HL-60/S4 treated with retinoic acid at 250 ng/mL for 4 days and 3 days (cell line): ENCODE measurements around the gene RHBDF1.

Experiments
- in situ Hi-C: fragments of 300-500 bp; cut with MboI; formaldehyde crosslinking; loops from 2 replicates; pipeline ENCODE4 v1.7.0; 2022; ENCODE audit warnings: low sequenced_read_pairs

The RHBDF1 gene

DNA sequence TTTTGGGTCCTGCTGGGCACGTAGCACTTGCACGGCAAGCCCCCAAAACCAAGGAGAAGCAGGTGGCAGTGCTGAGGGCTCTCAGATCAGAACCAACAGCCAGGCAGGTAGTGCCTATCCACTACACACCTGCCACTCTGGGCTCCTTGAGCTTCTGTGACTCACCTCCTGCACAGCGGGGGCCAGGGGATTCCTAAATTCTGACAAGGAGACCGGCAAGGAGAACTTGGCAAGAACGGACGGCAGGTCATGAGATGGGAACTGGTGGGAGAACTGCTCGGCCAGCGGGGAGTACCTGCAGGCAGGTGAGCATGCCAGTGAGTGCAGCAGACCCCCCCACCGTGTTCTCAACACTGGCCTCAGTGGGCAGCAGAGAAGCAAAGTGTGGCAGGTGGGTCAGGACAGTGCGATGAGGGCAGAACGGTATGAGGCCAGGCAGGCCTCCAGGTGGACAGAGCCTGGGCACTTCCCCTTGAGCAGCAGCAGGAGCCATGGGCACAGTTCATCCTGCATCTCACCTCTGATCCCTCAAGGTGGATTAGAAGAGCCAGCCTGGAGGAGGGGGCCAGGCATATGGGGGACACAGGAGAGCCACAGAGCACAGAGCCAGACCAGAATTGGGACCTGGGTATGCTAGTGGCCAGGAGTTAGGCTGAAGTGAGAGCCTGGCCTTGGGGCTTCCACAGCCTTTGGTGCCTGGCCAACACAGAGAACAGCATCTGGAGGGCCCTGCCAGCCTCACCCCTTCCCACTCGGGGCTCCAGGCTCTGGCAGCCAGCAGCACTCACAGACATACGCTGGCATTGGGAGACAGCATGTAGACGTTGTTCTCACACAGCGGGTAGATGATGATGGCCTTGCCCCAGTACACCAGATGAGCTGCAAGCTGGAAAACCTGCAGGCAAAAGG, 20.3 kb upstream of the RHBDF1 start:
- in situ Hi-C loops, result no loop called here

DNA sequence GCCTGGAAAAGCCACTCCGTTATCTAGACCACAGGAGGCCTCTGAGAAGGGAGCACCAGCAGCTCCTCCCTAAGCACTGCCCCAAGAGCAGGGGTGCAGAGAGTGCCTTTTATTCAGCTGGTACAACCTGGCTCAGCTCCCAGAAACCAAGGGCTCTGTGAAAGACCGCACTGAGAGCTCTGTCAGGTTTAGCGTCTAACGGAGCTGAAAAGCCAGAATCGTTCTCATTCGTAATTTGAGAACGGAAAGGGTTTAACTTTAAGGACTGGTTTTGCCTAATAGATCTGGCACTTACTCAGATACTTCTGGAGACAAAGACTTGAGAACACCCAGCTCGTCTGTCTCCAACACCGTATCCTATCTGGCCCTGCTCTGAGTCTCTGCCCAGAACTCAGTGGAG, 19.1 kb upstream of the RHBDF1 start:
- in situ Hi-C loops, result no loop called here

DNA sequence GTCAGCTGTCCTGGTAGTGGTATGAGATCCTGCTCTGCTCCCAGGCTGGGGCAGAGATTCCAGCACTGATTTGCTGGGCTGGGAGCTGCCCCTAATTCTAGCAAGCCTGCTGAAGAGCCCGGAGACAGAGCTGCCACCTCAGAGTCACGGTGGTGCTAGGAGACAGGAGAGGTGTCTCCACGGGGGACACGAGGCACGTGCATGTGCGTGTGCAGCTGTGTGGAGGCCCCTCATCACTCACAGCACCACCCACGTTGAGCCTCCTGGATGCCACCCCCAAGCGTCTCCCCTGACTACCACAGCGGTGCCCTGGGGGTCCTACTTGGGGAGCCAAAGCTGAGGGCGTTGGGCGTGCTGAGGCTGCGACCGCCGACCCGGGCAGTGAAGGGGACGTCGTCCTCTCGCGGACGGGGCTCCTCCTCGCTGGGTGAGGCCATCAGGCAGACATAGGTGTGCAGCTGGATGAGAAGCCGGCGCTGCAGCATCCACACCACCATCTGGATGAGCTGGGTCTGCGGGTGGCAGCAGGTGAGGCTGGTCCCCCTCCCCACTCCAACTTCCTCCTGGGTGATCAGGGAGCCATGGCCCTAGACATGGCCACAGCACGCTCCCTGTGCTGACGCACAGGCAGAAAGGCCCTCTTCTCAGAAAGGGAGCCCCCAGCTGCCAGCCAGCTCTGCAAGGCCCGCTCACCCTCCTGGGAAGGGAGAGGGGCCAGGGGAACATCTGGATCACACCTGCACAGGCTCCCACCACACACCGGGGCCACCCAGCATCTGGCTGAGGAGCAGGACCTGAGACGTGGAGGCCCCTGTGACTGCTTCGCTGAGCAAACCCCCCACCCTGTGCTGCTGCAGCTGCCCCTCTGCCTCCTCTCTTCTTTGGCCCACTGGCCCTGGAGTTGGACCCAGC, 17.2 kb upstream of the RHBDF1 start:
- in situ Hi-C loops, result no loop called here

DNA sequence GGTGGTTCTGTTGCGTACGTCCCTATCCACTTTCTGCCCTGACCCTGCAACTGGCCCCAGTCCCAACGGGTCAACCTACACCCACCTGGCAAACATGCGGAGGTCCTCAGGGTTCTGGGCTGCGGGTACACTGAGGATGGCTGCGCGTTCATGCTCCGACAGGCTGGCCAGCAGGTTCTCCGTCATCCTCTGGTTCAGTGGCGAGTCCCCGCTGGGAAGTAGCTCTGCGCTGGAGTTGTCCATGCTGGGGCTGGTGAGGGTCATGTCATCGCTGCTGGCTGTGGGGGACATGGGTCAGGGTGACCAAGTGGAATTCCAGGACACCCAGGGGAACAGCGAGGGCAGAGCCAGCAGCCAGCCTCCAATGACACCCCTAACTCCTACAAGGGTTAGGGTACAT, 16.2 kb upstream of the RHBDF1 start:
- in situ Hi-C loops, result no loop called here

DNA sequence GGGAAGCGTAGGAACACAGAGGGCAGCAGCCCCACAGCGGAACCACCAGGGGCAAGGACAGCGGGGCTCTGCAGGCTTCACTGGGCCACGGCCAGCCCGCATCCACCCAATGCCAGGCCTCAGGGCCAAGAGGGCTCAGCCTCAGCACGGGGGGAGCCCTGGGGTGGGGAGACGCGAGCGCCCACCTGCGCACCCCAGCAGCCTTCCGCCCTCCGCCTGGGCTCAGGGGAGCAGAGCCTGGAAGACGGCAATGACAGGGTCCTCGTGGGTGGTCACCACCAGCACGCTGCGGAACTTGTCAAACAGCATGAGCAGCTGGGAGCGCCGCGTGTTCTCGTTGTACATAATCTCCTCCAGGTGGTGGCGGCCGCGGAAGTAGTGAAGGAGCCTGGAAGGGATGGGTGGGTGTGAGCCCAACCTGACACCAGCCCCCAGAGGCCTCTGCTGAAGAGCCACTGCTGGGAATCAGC, 14.1 kb upstream of the RHBDF1 start:
- in situ Hi-C loops, result no loop called here

DNA sequence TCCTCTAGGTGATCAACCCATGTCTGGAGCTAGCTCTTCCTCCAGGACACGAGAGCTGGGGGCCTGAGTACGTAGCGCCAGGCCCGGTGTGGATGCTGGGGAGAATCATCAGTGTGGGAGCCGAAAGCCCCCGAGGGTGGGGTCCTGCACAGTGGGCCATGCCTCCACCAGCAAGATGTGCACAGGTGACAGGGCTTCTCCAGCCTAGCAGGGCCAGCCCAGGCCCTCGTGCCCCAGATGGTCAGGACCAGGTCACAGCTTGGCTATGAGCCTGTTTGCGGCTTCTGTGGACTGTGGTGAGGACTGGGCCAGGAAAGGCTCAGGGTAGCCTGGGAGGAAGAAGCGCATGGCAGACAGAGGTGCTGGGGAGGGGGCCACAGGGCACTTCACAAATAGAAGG, 13.4 kb upstream of the RHBDF1 start:
- in situ Hi-C loops, result no loop called here

DNA sequence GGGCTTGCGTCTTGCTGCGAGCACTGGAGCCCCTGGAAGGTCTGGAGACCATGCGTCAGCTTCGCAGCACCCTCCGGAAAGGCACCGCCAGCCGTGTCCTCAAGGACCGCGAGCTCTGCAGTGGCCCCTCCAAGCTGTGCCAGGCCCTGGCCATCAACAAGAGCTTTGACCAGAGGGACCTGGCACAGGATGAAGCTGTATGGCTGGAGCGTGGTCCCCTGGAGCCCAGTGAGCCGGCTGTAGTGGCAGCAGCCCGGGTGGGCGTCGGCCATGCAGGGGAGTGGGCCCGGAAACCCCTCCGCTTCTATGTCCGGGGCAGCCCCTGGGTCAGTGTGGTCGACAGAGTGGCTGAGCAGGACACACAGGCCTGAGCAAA, 13.0 kb upstream of the RHBDF1 start:
- in situ Hi-C loops, result no loop called here

DNA sequence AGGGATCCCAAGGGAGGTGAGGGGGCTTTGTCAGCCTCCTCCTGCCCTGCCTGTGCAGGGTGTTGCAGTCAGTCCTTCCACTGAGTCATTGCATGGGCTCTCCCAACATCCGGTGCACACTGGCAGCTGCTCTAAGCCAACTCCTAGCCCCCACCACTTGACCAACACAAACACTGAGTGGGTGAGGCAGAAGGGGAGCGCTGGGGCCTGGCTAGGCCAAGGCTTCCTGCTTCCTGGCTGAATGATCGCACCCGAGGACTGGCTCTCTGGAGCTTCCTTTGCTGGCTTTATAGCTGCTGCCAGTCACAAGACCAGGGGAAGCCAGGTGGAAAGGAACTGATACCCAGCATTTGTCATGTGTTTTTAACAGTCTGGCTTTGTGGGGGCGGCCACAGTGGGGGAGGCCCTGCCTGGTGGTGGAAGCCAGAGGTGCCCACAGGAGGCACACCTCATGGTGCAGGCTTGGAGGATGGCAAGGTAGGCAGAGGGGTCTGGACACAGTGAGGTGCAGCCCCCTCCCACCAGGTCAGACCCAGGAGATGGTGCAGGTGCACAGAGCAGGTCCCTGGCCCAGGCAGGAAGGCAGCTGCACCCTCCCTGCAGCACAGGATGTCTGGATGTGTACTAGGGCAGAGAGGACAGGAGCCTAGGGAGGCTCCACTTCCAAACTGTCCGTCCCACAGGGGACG, 12.4 kb upstream of the RHBDF1 start:
- in situ Hi-C loops, result no loop called here

DNA sequence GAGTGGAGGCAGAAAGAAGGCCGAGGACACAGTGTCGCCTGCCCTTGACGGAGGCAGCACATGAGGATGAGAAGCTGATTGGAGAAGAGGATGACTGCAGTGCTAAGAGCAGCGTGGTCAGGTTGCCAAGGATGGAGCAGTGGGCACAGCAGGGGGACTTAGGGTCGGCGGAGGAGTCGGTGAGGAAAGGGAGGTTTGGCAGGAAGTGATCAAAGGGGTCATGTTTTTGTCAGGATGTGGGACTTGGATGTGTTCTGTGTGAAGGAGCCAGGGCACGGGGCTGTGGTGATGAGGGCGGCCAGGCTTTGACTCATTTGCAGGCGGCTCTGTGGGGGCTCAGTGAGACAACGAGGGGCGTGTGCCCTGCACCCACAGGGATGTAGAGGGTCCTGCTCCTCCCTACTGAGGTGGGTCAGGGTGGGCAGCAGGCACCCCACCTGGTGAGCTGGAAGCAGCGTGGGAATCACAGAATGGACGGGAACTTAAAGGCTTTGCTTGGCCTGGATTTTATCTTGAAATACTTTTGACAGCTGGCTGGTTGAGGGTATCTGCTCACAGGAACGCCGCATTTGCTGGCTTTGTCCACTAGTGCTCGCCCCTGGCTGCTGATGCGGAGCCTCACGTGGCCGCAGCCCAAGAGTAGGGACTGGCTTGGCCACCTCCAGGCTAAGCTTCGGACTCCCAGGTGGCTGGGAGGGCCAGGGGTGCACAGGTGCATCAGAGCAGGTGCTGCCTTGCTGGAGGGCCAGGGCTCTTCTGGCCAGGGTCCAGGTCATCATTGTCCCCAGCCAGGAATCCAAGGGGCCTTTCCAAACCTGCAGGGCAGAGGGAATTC, 11.6 kb upstream of the RHBDF1 start:
- in situ Hi-C loops, result no loop called here

DNA sequence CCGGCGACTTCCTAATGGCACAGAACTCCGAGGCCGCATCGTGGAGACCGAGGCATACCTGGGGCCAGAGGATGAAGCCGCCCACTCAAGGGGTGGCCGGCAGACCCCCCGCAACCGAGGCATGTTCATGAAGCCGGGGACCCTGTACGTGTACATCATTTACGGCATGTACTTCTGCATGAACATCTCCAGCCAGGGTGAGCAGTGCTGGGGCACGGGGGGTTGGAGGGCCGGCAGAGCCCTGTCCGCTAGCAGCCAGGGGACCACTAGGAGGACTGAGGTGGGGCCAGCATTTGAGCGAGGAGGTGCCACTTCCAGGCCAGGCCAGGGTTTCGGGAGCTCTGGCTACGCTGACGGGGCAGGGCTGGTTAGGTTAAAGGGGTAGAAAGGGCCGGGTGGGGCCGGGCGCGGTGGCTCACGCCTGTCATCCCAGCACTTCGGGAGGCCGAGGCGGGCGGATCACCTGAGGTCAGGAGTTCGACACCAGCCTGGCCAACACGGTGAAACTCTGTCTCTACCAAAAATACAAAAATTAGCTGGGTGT, 10.7 kb upstream of the RHBDF1 start:
- in situ Hi-C loops, result no loop called here

DNA sequence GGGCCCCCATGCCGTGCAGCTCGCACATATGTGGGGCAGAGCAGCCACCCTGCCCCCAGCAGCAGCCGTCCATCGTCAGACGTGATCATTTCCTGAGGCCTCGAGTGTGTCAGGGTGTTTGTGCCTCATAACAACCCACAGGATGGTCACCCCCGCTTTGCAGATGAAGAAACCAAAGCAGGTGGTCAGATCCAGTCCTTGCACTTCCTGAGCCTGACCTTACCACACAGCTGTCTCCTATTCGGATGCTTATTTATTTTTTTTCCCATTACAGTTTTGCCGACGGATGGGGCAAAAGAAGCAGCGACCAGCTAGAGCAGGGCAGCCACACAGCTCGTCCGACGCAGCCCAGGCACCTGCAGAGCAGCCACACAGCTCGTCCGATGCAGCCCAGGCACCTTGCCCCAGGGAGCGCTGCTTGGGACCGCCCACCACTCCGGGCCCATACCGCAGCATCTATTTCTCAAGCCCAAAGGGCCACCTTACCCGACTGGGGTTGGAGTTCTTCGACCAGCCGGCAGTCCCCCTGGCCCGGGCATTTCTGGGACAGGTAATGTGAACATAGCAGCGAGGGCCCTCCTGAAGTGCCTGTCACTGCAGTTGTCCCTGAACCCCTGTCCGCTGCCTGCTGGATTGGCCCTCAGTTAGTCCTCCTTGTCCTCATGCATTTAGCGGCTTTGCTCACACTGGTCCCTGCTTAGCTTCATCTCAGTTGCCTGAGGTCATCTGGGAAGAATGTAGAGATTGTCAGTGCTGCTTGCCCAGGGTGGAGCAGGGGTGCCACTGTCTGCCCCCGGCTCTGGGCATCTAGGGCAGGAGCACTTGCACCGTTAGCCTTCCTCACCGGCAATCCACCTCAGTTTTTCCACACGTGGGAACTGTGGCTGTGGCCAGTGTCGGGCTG, 7.0 kb upstream of the RHBDF1 start:
- in situ Hi-C loops, result no loop called here

DNA sequence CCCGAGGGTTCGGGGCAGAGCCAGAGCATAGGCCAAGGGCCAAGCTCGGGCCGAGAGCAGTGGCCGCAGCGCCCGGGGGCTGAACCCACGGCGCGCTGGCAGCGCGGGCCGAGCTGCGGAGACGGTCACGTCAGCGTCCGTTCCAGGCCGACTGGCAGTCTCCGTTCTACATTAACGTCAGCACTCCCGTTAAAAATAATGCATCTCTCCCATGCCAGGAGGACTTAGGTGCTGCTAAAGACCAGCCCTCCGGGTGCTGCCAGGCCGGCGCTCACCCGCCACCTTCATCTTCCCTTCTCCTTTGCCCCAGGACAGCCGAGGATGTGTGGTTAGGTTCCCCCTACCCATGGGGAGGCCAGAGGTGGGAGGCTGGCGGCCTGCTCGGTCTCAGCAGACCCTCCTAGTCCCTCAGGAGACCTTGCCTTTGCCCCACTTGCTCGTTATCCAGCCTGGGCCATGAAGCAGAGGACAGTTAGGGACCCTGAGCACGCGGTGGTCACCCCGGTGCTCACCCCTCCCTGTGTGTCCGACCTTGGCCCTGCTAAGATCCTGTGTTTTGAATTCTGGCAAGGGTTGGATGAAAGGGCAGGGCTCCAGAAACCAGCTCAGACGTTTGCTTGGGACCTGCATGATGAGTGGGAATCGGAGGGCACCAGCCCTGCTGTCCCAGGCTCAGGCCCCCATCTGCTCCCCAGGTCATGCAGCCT, 6.2 kb upstream of the RHBDF1 start:
- in situ Hi-C loops, result no loop called here

DNA sequence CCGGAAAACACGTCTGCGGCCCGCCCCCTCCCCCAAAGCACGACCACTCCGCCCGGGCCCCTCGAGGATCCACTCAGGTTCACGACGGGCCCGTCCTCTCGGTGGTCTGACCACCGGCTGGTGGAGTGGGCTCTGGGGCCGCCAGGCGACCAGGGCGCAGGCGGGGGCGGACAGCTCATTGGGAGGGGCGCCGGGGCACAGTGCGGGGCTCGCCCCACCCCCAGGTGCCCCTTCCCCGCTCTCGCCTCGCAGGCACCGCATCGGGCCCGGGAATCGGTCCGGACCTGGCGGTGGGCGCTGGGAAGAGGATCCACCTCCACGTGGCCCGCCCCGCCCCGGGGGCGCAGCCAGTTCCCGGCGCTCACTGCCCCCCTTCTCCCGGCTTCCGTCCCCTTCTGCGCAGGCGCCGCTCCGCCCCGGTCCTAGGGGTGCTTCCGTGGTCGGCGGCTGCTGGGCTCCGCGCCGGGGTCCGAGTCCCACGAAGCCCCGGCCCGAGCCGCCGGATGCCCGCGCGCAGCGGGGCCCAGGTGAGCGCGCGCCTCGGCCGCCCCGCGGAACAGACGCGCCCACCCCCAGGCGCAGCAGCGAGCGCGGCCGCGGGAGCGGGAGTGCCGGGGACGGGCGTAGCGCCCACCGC, 5.5 kb upstream of the RHBDF1 start, which contains the start of gene MPG:
Gene MPG (plus strand): TSS at position 419 of the 637 bp plus-strand sequence. CDS start 85 bp downstream, at position 504.
- in situ Hi-C loops, result no loop called here

DNA sequence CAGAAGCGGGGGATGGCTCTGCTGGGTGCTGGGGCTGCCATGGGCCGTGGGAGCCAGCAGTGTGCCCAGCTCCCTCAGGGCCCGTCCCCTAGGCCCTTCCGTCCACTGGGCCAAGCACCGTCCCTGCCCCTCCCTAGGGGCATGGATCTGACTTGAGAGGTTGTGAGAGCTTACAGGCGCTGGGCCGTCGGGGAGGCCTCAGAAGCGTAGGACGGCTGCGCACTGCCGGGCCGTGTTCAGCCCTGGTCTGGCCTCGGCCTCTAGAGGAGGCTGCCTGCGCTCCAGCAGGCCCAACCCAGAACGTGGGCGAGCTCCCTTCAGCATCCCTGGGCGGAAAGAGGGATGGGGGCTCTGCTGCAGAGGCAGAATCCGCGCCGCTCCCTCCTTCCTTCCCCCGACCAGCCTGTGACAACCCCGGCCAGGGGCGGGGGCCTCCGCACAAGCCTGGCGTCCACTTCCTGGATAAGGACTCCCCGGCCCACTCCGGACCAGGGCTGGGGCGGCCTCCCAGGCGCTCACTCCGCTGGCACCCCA, 4.9 kb upstream of the RHBDF1 start:
- in situ Hi-C loops, result no loop called here

DNA sequence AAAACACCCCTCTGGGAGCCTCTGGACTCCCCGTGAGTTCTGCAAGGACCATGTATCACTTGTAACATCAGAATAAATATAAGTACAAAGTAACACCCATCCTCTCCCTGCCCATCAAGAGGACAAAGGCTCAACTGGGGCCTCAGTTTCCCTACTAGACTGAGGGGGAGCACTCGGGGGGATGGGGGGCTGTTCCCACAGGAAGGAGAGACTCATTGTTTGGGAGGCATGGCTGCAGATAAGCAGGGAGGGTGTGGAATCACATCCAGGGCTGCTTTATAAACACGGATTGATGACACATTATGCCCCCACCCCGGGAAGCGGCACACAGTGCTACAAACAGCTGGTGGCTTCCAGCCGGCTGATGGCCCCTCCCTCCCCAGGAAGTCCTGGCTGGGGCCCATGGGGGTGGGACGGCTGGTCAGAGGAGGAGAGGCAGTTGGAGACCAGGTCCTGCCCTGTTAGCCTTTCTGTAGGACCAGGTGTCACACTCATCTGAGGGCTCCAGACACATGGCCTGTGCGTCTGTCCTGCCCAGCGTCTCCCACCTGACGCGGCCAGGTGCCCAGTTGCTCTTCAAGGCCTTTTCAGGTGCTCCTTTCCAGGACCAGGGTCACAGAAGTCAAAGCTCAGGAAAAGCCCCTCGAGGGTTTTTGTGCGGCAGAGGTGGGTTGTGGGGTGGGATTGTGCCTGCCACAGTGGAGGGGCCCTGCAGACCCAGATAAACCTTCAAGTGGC, 4.3 kb upstream of the RHBDF1 start:
- in situ Hi-C loops, result no loop called here

DNA sequence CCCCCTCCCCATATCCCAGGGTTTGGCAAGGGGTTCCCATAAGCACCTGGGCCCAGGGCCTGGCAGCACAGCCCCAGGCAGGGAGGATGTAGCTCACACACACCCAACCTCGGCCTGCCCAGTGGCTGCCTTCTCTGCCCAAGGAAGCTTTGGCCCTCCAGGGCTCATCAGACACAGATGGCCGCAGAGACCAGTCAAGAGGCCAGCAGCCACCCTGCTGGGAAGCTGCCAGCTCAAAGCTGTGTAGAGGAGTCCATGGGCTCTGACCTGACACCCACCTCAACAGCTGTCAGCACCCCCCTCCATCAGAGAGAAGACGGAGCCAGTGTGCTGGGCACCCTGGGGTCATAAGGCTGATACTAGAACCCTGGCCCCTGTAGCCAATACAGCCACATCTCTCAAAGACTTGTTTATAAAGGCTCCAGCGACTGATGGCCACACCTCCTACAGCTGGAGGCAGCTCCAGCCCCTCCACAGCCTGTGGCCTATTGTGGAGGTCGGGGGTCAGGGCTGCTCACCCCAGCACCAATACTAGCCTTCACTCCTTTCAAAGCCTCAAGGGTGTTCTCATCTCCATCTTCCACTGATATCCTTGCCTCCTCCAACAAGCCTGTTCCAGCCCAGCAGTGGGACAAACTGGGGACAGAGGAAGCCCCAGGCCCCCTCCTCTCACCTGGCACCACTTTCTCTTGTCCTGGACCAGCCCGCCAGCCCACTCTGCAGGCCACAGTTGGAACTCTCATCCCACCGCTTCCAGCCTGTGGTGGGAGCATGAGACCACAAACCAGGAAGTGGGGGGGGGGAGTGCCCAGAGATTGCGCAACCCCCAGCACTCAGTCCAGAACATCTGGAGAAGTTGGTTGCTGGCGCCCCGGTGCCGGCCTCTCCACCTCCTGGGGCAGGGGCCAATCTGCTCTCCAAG, 3.4 kb upstream of the RHBDF1 start:
- in situ Hi-C loops, result no loop called here
